Smooth muscle cell (in vitro differentiated cells): ENCODE measurements around the gene PIAS3. TPM values are rescaled to one million over a fixed set of nuclear protein-coding genes. Genes with fewer than 3 reads are reported as not detected.

Experiments
- DNase-seq: peaks from one replicate; lab custom pipeline; 2025; ENCODE audit not compliant: unreplicated experiment; lab: John Stamatoyannopoulos, UW
- H2AFZ ChIP-seq: fragments of 200-600 bp; sonication (generic); 2 replicates; pipeline ENCODE4 v1.6.0; 2016; ENCODE audit warnings: antibody characterized with exemption, low read depth, mild to moderate bottlenecking
- H3F3A ChIP-seq: fragments of 200-600 bp; sonication (generic); 2 replicates; pipeline ENCODE4 v1.6.0; 2017; ENCODE audit warnings: antibody characterized with exemption, low read depth
- H3K27ac ChIP-seq: fragments of 200-600 bp; sonication (generic); 2 replicates; pipeline ENCODE4 v1.5.1; 2016; ENCODE audit warnings: low read depth, mild to moderate bottlenecking
- H3K27me3 ChIP-seq: fragments of 200-600 bp; sonication (generic); 2 replicates; pipeline ENCODE4 v1.6.1; 2016; ENCODE audit warnings: low read depth, mild to moderate bottlenecking
- H3K36me3 ChIP-seq: fragments of 200-600 bp; sonication (generic); 2 replicates; pipeline ENCODE4 v1.5.1; 2016; ENCODE audit warnings: low read depth
- H3K4me1 ChIP-seq: fragments of 200-600 bp; sonication (generic); 2 replicates; pipeline ENCODE4 v1.5.1; 2016; ENCODE audit warnings: low read depth
- H3K4me2 ChIP-seq: fragments of 200-600 bp; sonication (generic); 2 replicates; pipeline ENCODE4 v1.6.0; 2016; ENCODE audit warnings: mild to moderate bottlenecking
- H3K4me3 ChIP-seq: fragments of 200-600 bp; sonication (generic); 2 replicates; pipeline ENCODE4 v1.5.1; 2016; ENCODE audit warnings: mild to moderate bottlenecking
- H3K79me2 ChIP-seq: fragments of 200-600 bp; sonication (generic); 2 replicates; pipeline ENCODE4 v1.6.0; 2016; ENCODE audit warnings: low read depth, mild to moderate bottlenecking
- H3K9ac ChIP-seq: fragments of 200-600 bp; sonication (generic); 2 replicates; pipeline ENCODE4 v1.6.0; 2016; ENCODE audit warnings: low read depth
- H3K9me3 ChIP-seq: fragments of 200-600 bp; sonication (generic); replicated peaks from 2 replicates; pipeline ENCODE4 v1.5.1; 2016; ENCODE audit warnings: low read depth
- H4K20me1 ChIP-seq: fragments of 200-600 bp; sonication (generic); 2 replicates; pipeline ENCODE4 v1.6.0; 2016; ENCODE audit warnings: low read depth
- CTCF ChIP-seq: fragments of 200-600 bp; sonication (generic); IDR thresholded peaks from 2 replicates; pipeline ENCODE4 v1.5.1; 2017; ENCODE audit warnings: borderline replicate concordance, mild to moderate bottlenecking, antibody characterized with exemption; ENCODE audit not compliant: insufficient read depth, poor library complexity, severe bottlenecking
- WGBS: methylation state at CpG from one replicate; pipeline ENCODE4 v1.1.7; 2016; ENCODE audit warnings: low lambda C conversion rate; 5-methylcytosine and 5-hydroxymethylcytosine counted together
- polyA plus RNA-seq: library from polyadenylated mRNA; unstranded; fragments of >200 nt; fragmentation: Nextera tagmentation; extraction: Ambion mirVana; gene quantifications from 2 replicates; pipeline ENCODE4 v1.2.1, GENCODE V29; 2016
- total RNA-seq: library from RNA; depleted of rRNA; stranded (reverse); fragments of >200 nt; gene quantifications from 2 replicates; pipeline ENCODE4 v1.2.3, GENCODE V29; 2014

Gene PIAS3
- total RNA-seq (39.2 and 42.7 TPM in 2 replicates), polyA plus RNA-seq (57.6 and 62.0 TPM in 2 replicates)

GRCh38 chr1:145858901-145859490 is at the start of gene PIAS3:
PIAS3 (minus strand) TSS chr1:145859081; CDS start chr1:145858990, 91 bp downstream.
- Histone ChIP-seq H3K36me3 (peaks cover 4% of the 10 kb centered on the region), H3K4me3 (peak within 1 kb of the TSS; percentile 96), H3K27me3 (no peaks in the 10 kb centered on the region), H4K20me1 (peaks cover 24% of the 10 kb centered on the region), H3K27ac (peak within 1 kb of the TSS; percentile 60), H3K4me2 (peak within 1 kb of the TSS; percentile 91), H3K4me1 (no peaks in the 10 kb centered on the region), H2AFZ (peak within 1 kb of the TSS; percentile 91), H3F3A (peaks cover 6% of the 10 kb centered on the region), H3K79me2 (peaks cover 12% of the 10 kb centered on the region), H3K9ac (peak within 1 kb of the TSS; percentile 84), H3K9me3 (no peaks in the 10 kb centered on the region)
- TF ChIP-seq CTCF: no peak
- WGBS: 1% methylated on average over 30 of the region's 42 CpGs
- DNase-seq: peak; percentile 84

GRCh38 chr1:145908653-145909052 is 49.8 kb upstream of the PIAS3 start:
- Histone ChIP-seq H3K4me2 (no peak overlapping the region), H3K4me3 (no peak overlapping the region), H3K36me3 (peaks cover 5% of the 10 kb centered on the region), H3K27me3 (no peaks in the 10 kb centered on the region), H3F3A (no peaks in the 10 kb centered on the region), H3K9ac (no peak overlapping the region), H3K27ac (no peak overlapping the region), H4K20me1 (no peaks in the 10 kb centered on the region), H3K4me1 (peaks cover 4% of the 10 kb centered on the region), H2AFZ (no peak overlapping the region), H3K9me3 (no peaks in the 10 kb centered on the region), H3K79me2 (no peaks in the 10 kb centered on the region)
- DNase-seq: no peak
- WGBS: 79% methylated on average over 1 of the region's 1 CpG
- TF ChIP-seq CTCF: no peak

GRCh38 chr1:145906954-145907753 is 48.3 kb upstream of the PIAS3 start:
- H3K36me3 ChIP-seq: peaks cover 5% of the 10 kb centered on the region
- no peak for TF ChIP-seq CTCF
- H3F3A ChIP-seq: no peaks in the 10 kb centered on the region
- H3K4me3 ChIP-seq: no peak overlapping the region
- no peak overlapping the region for H3K9ac ChIP-seq
- WGBS: 73% methylated on average over 10 of the region's 10 CpGs
- no peak overlapping the region for H3K4me2 ChIP-seq
- no peaks in the 10 kb centered on the region for H4K20me1 ChIP-seq
- no peaks in the 10 kb centered on the region for H3K79me2 ChIP-seq
- H3K27me3 ChIP-seq: no peaks in the 10 kb centered on the region
- no peak for DNase-seq
- peaks cover 4% of the 10 kb centered on the region for H3K4me1 ChIP-seq
- H3K9me3 ChIP-seq: no peaks in the 10 kb centered on the region
- no peak overlapping the region for H2AFZ ChIP-seq
- no peak overlapping the region for H3K27ac ChIP-seq
